CD4-positive, alpha-beta T cell treated with Interleukin-21 for 1 hour (primary cell): ENCODE results near the gene RAB44.
"Not testable (repeated sequence)": the region's sequence is repeated elsewhere in the genome, so short reads cannot be mapped to it uniquely, and the experiment has no call there.

Source experiments
- DNase-seq: peaks from one replicate; pipeline ENCODE4 v3.0.0-alpha.2; 2020

The RAB44 gene

GRCh38 chr6:36697481-36697903 lies at the start of gene RAB44:
Gene RAB44, plus strand, starts transcription at chr6:36697826. Its CDS starts 6,410 bp downstream, at chr6:36704236.
- DNase-seq: no peak

GRCh38 chr6:36649086-36649485 lies 48.5 kb upstream of the RAB44 start:
- DNase-seq: no peak

- DNase-seq: no peak
These were observed 47.7 kb upstream of the RAB44 start for GRCh38 chr6:36649701-36650484.

GRCh38 chr6:36650848-36651478 lies 46.7 kb upstream of the RAB44 start:
- peak; percentile 14 for DNase-seq

- no peak for DNase-seq
These were observed 45.8 kb upstream of the RAB44 start for GRCh38 chr6:36651659-36652379.

GRCh38 chr6:36654469-36654868 lies 43.2 kb upstream of the RAB44 start:
- not testable (repeated sequence) for DNase-seq

- no peak for DNase-seq
These were observed 42.4 kb upstream of the RAB44 start for GRCh38 chr6:36655085-36655724.

GRCh38 chr6:36656441-36656840 lies 41.2 kb upstream of the RAB44 start:
- no peak for DNase-seq

GRCh38 chr6:36657271-36657670 lies 40.4 kb upstream of the RAB44 start:
- no peak for DNase-seq

GRCh38 chr6:36657942-36658544 lies 39.6 kb upstream of the RAB44 start:
- DNase-seq: no peak

GRCh38 chr6:36659271-36659670 lies 38.4 kb upstream of the RAB44 start:
- DNase-seq: no peak

GRCh38 chr6:36660771-36661471 lies 36.7 kb upstream of the RAB44 start:
- DNase-seq: no peak

- no peak for DNase-seq
These were observed 35.2 kb upstream of the RAB44 start for GRCh38 chr6:36662380-36662779.

GRCh38 chr6:36662827-36663256 lies 34.8 kb upstream of the RAB44 start:
- DNase-seq: no peak

GRCh38 chr6:36663504-36664446 lies 33.9 kb upstream of the RAB44 start:
- DNase-seq: no peak

- DNase-seq: no peak
These were observed 32.4 kb upstream of the RAB44 start for GRCh38 chr6:36665180-36665579.

GRCh38 chr6:36666287-36666686 lies 31.3 kb upstream of the RAB44 start:
- DNase-seq: no peak

- DNase-seq: no peak
These were observed 30.6 kb upstream of the RAB44 start for GRCh38 chr6:36666826-36667591.

GRCh38 chr6:36668591-36668990 lies 29.0 kb upstream of the RAB44 start:
- DNase-seq: no peak

GRCh38 chr6:36669002-36669401 lies 28.6 kb upstream of the RAB44 start:
- no peak for DNase-seq
